ENCODE results near the gene TCF3.

Gene TCF3

DNA sequence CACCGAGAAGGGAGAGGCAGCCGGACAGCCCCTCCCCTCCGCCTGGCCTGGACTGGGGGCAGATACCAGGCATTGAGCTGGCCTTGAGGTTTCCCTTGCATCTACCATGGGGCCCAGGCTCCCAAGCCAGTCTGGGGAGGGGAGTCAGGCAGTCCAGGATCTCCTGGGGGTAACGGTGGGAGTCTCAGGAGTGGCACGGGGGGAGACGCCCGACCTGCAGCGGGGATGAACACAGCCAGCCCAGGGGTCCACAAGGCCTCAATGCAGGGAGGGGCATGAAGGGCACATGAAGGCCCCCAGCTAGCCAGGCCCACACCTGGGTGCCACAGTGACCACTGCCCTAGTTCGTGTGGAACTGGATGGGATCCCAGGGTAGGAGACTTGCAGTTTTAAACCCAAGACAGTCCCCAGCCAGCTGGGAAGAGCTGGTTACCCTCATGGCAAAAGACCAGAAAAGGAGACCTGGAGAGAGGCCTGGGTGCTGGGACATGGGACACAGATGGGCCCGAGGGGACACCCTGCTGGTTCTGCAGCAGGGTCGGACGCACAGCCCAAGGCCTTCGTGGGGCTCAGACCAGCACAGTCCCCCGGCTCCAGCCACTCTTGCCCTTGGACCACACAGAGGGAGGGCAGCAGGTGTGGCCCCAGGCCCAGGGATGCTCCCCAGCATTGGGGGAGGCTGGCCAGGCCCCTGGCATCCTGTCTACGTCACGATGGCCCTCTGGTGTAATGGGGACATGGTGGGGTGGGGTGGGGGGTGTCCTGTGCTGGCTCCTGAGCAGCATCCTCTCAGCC lies 42.5 kb downstream of the TCF3 start:
- no peak overlapping the region for H3K4me3 ChIP-seq (IDR thresholded peaks at IDR 0.05; ENCODE audit: insufficient read depth, low read depth, low read length)
- TF ChIP-seq, protein P1, sequence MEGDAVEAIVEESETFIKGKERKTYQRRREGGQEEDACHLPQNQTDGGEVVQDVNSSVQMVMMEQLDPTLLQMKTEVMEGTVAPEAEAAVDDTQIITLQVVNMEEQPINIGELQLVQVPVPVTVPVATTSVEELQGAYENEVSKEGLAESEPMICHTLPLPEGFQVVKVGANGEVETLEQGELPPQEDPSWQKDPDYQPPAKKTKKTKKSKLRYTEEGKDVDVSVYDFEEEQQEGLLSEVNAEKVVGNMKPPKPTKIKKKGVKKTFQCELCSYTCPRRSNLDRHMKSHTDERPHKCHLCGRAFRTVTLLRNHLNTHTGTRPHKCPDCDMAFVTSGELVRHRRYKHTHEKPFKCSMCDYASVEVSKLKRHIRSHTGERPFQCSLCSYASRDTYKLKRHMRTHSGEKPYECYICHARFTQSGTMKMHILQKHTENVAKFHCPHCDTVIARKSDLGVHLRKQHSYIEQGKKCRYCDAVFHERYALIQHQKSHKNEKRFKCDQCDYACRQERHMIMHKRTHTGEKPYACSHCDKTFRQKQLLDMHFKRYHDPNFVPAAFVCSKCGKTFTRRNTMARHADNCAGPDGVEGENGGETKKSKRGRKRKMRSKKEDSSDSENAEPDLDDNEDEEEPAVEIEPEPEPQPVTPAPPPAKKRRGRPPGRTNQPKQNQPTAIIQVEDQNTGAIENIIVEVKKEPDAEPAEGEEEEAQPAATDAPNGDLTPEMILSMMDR (conservative IDR thresholded peaks at IDR 0.05; ENCODE audit: low read depth, low read length): no peak
- H2AFZ ChIP-seq (ENCODE audit: low read depth): no peak overlapping the region
- H3K79me2 ChIP-seq (ENCODE audit: insufficient read depth, low read depth): peaks cover 2% of the 10 kb centered on the region
- H3K27ac ChIP-seq: no peak overlapping the region
- H3K27me3 ChIP-seq (ENCODE audit: insufficient read depth, low read depth): no peaks in the 10 kb centered on the region
- H4K20me1 ChIP-seq (ENCODE audit: insufficient read depth): no peaks in the 10 kb centered on the region
- H3K36me3 ChIP-seq (ENCODE audit: insufficient read depth): no peaks in the 10 kb centered on the region
- no peak overlapping the region for H3K9ac ChIP-seq
- peaks cover 10% of the 10 kb centered on the region for H3K4me1 ChIP-seq (ENCODE audit: low read depth, poor library complexity, severe bottlenecking)
- no peak overlapping the region for H3K4me2 ChIP-seq

DNA sequence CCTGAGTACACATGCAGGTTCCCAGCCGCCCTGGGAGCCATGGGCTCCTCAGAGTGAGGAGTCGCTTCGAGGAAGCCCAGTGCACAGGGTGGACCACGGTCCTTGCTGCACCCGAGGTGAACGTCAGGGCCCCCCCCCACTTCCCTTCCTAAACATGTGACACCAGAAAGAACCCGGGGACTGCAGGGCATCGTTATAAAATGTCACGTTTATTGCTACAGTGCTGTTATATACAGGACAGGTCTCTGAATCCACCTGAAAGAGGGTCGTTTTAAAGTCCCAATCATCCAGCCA lies 43.4 kb downstream of the TCF3 start:
- Histone ChIP-seq H3K4me1 (ENCODE audit: low read depth, poor library complexity, severe bottlenecking) (peaks cover 15% of the 10 kb centered on the region), H3K27ac (no peak overlapping the region)

DNA sequence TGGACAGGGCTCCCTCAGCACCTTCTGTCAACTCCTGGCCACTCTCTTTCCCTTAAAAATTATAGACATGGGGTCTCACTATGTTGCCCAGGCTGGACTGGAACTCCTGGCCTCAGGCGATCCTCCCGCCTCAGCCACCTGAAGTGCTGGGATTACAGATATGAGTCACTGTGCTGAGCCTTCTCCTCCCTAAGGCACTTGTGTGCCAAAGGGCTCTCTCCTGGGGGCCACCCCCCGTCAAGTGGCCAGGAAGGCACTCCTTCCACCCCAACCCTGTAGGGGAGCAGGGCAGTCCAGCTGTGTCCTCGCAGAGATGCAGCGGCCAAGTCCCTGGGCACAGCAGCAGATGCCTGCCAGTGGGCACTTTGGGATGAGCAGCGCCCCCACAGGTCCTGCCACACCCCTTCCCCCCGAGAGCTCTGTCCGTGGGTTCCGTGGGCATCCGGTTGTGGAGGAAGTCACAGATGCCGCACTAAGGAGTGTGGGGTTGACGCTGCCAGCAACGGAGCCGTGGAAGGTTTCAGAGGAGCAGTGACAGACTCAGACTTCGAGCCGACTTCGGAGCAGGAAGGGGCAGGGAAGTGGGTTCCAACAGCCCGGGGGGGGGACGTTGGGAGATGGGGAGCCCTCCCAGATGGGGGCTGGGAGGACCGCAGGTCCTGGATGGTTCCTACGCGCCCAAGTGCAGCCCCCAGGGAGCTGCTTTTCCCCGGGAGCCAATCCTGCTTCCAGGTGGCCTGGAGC lies 43.9 kb downstream of the TCF3 start:
- H3K4me3 ChIP-seq (IDR thresholded peaks at IDR 0.05; ENCODE audit: insufficient read depth, low read depth, low read length): no peak overlapping the region
- no peak overlapping the region for H2AFZ ChIP-seq (ENCODE audit: low read depth)
- no peak overlapping the region for H3K27ac ChIP-seq
- no peaks in the 10 kb centered on the region for H4K20me1 ChIP-seq (ENCODE audit: insufficient read depth)
- TF ChIP-seq, protein P1 (conservative IDR thresholded peaks at IDR 0.05; ENCODE audit: low read depth, low read length): no peak
- H3K27me3 ChIP-seq (ENCODE audit: insufficient read depth, low read depth): no peaks in the 10 kb centered on the region
- H3K4me1 ChIP-seq (ENCODE audit: low read depth, poor library complexity, severe bottlenecking): peaks cover 19% of the 10 kb centered on the region
- H3K79me2 ChIP-seq (ENCODE audit: insufficient read depth, low read depth): peaks cover 16% of the 10 kb centered on the region
- H3K36me3 ChIP-seq (ENCODE audit: insufficient read depth): no peaks in the 10 kb centered on the region
- H3K4me2 ChIP-seq: no peak overlapping the region
- no peak overlapping the region for H3K9ac ChIP-seq

More for the DNA sequence above, 43.4 kb downstream of the TCF3 start:
- H3K9ac ChIP-seq: no peak overlapping the region
- no peak overlapping the region for H2AFZ ChIP-seq (ENCODE audit: low read depth)
- no peak overlapping the region for H3K4me3 ChIP-seq (IDR thresholded peaks at IDR 0.05; ENCODE audit: insufficient read depth, low read depth, low read length)
- no peaks in the 10 kb centered on the region for H3K27me3 ChIP-seq (ENCODE audit: insufficient read depth, low read depth)
- no peaks in the 10 kb centered on the region for H4K20me1 ChIP-seq (ENCODE audit: insufficient read depth)
- TF ChIP-seq, protein P1 (conservative IDR thresholded peaks at IDR 0.05; ENCODE audit: low read depth, low read length): no peak
- no peaks in the 10 kb centered on the region for H3K36me3 ChIP-seq (ENCODE audit: insufficient read depth)
- peaks cover 11% of the 10 kb centered on the region for H3K79me2 ChIP-seq (ENCODE audit: insufficient read depth, low read depth)
- H3K4me2 ChIP-seq: no peak overlapping the region

DNA sequence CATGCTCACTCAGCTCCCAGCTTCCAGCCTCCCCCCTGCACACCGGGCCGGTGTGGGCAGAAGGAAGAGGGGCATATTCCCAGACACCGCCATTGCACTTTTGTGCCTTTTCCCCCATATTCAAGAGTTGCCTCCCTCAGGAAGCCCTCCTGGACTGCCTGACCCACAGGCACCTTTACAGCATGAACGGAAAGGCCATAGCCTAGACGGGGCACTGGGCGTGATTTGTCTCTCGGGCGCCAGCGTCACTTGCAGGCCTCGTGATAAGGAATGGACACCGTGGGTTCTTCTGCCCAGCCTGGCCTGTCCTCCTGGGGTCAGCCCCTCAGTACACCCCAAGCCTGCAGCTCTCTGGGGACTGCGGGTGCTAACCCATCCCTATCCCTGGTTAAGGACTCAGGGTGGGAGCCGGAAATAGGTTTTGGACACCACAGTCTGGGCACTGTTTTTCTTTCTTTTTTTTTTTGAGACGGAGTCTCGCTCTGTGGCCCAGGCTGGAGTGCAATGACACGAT lies 46.2 kb downstream of the TCF3 start:
- peaks cover 19% of the 10 kb centered on the region for H3K4me1 ChIP-seq (ENCODE audit: low read depth, poor library complexity, severe bottlenecking)
- peak overlapping the region; percentile 71; the same call in 1 of the 2 replicates for H3K9ac ChIP-seq
- TF ChIP-seq, protein P1 (conservative IDR thresholded peaks at IDR 0.05; ENCODE audit: low read depth, low read length): no peak
- H3K27ac ChIP-seq: peak overlapping the region; percentile 93
- H3K4me2 ChIP-seq: peak overlapping the region; percentile 98
- no peak overlapping the region for H3K4me3 ChIP-seq (IDR thresholded peaks at IDR 0.05; ENCODE audit: insufficient read depth, low read depth, low read length)
- no peaks in the 10 kb centered on the region for H4K20me1 ChIP-seq (ENCODE audit: insufficient read depth)
- peaks cover 34% of the 10 kb centered on the region for H3K79me2 ChIP-seq (ENCODE audit: insufficient read depth, low read depth)
- H3K27me3 ChIP-seq (ENCODE audit: insufficient read depth, low read depth): no peaks in the 10 kb centered on the region
- H2AFZ ChIP-seq (ENCODE audit: low read depth): peak overlapping the region; percentile 72
- no peaks in the 10 kb centered on the region for H3K36me3 ChIP-seq (ENCODE audit: insufficient read depth)
